Measurements from ENCODE around the gene ITGA1. TPM values are rescaled to one million over a fixed set of nuclear protein-coding genes. Genes with fewer than 3 reads are reported as not detected.

ITGA1 gene
- total and polyA plus RNA-seq, 2 of the 13 experiments (the other 11 are each of a cell fraction or from before 2014, with no cell fraction given), result 23.1 to 28.6 TPM

DNA sequence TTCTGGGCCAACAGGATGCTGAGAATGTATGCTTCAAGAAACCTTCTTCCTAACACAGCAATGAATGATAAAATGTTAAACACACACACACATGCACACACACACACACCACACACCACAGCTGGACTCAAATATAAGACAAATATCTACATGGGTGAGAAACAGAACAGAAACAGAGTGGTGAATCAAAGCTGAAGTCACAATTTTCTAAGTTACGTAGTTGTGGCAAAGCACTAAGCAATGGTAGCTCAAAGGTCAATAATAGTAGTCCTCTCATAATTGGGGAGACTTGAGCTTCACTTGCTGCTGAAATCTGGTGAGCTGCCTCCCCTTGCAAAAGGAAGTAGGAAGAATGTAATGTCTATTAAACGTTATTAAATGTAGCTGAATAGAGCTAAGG lies 33.7 kb upstream of the ITGA1 start:
- ATAC-seq, result no peak
- no peak for FAIRE-seq
- Histone ChIP-seq H3K79me2 (ENCODE audit: insufficient read depth, low read length) (no peaks in the 10 kb centered on the region), H2AFZ (ENCODE audit: low read length) (no peak overlapping the region), H3K4me3 (replicated peaks in 1 of 3; ENCODE audit: insufficient read depth in 1 of 3, low read depth in 2 of 3, low read length in 3 of 3) (no peak overlapping the region), H3K36me3 (replicated peaks in 1 of 2; ENCODE audit: control insufficient read depth in 1 of 2, insufficient read depth in 2 of 2, low read length in 2 of 2) (no peaks in the 10 kb centered on the region), H3K4me1 (ENCODE audit: insufficient read depth, low read length) (no peaks in the 10 kb centered on the region), H3K27me3 (ENCODE audit: control insufficient read depth in 1 of 2, insufficient read depth in 2 of 2, low read length in 2 of 2) (no peaks in the 10 kb centered on the region; a peak in 1 of 5 replicates), H3K9me3 (ENCODE audit: low read length) (no peaks in the 10 kb centered on the region), H4K20me1 (ENCODE audit: insufficient read depth, low read length) (no peaks in the 10 kb centered on the region), H3K27ac (ENCODE audit: extremely low read length, insufficient read depth, low read length) (no peak overlapping the region), H3K9ac (ENCODE audit: insufficient read depth, low read depth, low read length) (no peak overlapping the region), H3K4me2 (ENCODE audit: low read depth, low read length) (no peak overlapping the region)
- ChIA-PET POLR2A (no interaction called here), CTCF (ENCODE audit: low intra/inter-chr PET ratio, low total read pairs) (no interaction called here)
- in situ Hi-C loops (cut with HindIII; ENCODE audit: extremely low pct_ligation_motif_present, low pct_unique_long_range_greater_than_20kb) (no loop called here), intact Hi-C loops (cut with micrococcal nuclease; ENCODE audit: unreplicated experiment) (no loop called here)
- no peak for TF ChIP-seq ZNF337 (CRISPR knock-in tag; IDR thresholded peaks at IDR 0.05; ENCODE audit: borderline replicate concordance, low read depth)
- TF ChIP-seq ZNF326 (CRISPR knock-in tag; IDR thresholded peaks at IDR 0.05; ENCODE audit: borderline replicate concordance), result no peak
- TF ChIP-seq ARNTL (CRISPR knock-in tag; IDR thresholded peaks at IDR 0.05), result no peak
- TF ChIP-seq TEAD2 (CRISPR knock-in tag; IDR thresholded peaks at IDR 0.05), result no peak
- TF ChIP-seq ZNF501 (CRISPR knock-in tag; IDR thresholded peaks at IDR 0.05), result no peak
- no peak for TF ChIP-seq FOSL1 (CRISPR knock-in tag; IDR thresholded peaks at IDR 0.05; ENCODE audit: borderline replicate concordance)
- TF ChIP-seq MZF1 (CRISPR knock-in tag; IDR thresholded peaks at IDR 0.05; ENCODE audit: borderline replicate concordance), result no peak
- TF ChIP-seq THAP11 (CRISPR knock-in tag; IDR thresholded peaks at IDR 0.05), result no peak
- no peak for TF ChIP-seq MTA3 (CRISPR knock-in tag; IDR thresholded peaks at IDR 0.05)
- no peak for DNase-seq (ENCODE audit: low spot score)
- BruUV-seq (replicated peaks), result no TSS peak
- 23% methylated on average over 2 of the region's 2 CpGs for WGBS (ENCODE audit: low lambda C conversion rate)

DNA sequence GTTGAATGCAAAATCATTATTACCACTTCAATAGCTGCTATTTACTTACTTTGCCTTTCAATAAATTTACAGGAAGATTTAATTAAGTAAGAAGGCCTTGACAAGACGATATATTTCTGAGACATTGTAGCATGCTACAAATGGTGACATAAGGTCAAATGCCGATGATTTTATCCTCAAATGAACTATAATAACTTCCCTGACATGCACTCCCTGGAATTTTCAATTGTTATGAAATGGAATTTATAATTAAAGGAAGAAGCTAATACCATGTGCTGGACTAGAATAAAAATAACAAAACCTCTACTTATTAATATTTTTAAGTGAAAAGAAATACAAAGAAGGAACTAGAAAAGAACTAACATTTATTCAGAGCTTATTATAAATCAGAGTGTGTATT lies 30.2 kb upstream of the ITGA1 start:
- WGBS (ENCODE audit: low lambda C conversion rate), result 22% methylated on average over 2 of the region's 2 CpGs
- Histone ChIP-seq H3K4me3 (replicated peaks in 1 of 3; ENCODE audit: insufficient read depth in 1 of 3, low read depth in 2 of 3, low read length in 3 of 3) (no peak overlapping the region), H3K36me3 (replicated peaks in 1 of 2; ENCODE audit: control insufficient read depth in 1 of 2, insufficient read depth in 2 of 2, low read length in 2 of 2) (no peaks in the 10 kb centered on the region), H3K27me3 (ENCODE audit: control insufficient read depth in 1 of 2, insufficient read depth in 2 of 2, low read length in 2 of 2) (no peaks in the 10 kb centered on the region; a peak in 1 of 5 replicates), H4K20me1 (ENCODE audit: insufficient read depth, low read length) (no peaks in the 10 kb centered on the region), H3K9me3 (ENCODE audit: low read length) (no peaks in the 10 kb centered on the region), H3K4me2 (ENCODE audit: low read depth, low read length) (no peak overlapping the region), H3K4me1 (ENCODE audit: insufficient read depth, low read length) (no peaks in the 10 kb centered on the region), H2AFZ (ENCODE audit: low read length) (no peak overlapping the region), H3K79me2 (ENCODE audit: insufficient read depth, low read length) (no peaks in the 10 kb centered on the region), H3K9ac (ENCODE audit: insufficient read depth, low read depth, low read length) (no peak overlapping the region), H3K27ac (ENCODE audit: extremely low read length, insufficient read depth, low read length) (no peak overlapping the region)
- FAIRE-seq (no peak), ATAC-seq (no peak), DNase-seq (ENCODE audit: low spot score) (no peak)
- BruUV-seq (replicated peaks), result no TSS peak
- in situ Hi-C loops (cut with HindIII; ENCODE audit: extremely low pct_ligation_motif_present, low pct_unique_long_range_greater_than_20kb) (no loop called here), intact Hi-C loops (cut with micrococcal nuclease; ENCODE audit: unreplicated experiment) (no loop called here)
- POLR2A ChIA-PET, result no interaction called here
- TF ChIP-seq ZSCAN9 (CRISPR knock-in tag; IDR thresholded peaks at IDR 0.05; ENCODE audit: borderline replicate concordance), result no peak
- CTCF ChIA-PET (ENCODE audit: low intra/inter-chr PET ratio, low total read pairs), result no interaction called here

Measured in HepG2 (cell line).